ENCODE results near the gene MSRB3.

Gene MSRB3

DNA sequence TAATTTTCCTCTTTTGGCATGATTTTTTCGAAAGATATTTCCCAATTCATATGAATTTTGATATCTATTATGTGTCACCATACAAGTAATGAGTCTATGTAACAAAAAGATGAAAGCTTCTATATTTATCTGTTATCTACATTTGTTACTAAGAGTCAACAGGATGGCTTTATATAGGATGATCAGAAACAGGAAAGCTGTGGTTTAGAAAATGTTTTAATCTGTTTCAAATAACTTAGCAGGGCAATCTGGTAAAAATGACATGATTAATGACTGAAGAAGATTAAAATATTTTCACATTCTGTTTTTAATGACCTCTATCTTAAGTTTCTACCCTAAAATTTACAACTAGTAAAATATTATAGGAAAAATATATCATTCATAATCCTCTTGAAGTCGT is 105.8 kb downstream of the MSRB3 start:
- H2AFZ ChIP-seq (ENCODE audit: low read length) = no peak overlapping the region
- no peak overlapping the region for H3K4me2 ChIP-seq (ENCODE audit: insufficient read depth, low read length, poor library complexity, severe bottlenecking)
- no peaks in the 10 kb centered on the region for H3K9me3 ChIP-seq (replicated peaks in 1 of 2; ENCODE audit: control insufficient read depth in 2 of 2, insufficient read depth in 1 of 2, low read depth in 1 of 2, low read length in 2 of 2)
- no peak overlapping the region for H2AK5ac ChIP-seq (ENCODE audit: low read depth, low read length)
- no peak for DNase-seq (ENCODE audit: low spot score)
- no peak overlapping the region for H3K27ac ChIP-seq (replicated peaks; ENCODE audit: low read length)
- H4K8ac ChIP-seq (ENCODE audit: low read depth, low read length) = no peak overlapping the region
- H2BK12ac ChIP-seq (ENCODE audit: low read length) = no peak overlapping the region
- WGBS, 2 donors (ENCODE audit: extremely low coverage in 2 of 2, insufficient read length in 2 of 2, insufficient replicate concordance in 1 of 2) = no CpG with 5 or more reads among the region's 2 CpGs
- no peak overlapping the region for H3K14ac ChIP-seq (ENCODE audit: low read length)
- H4K91ac ChIP-seq (ENCODE audit: low read depth, low read length, poor library complexity) = no peak overlapping the region
- no peak overlapping the region for H3K9ac ChIP-seq (ENCODE audit: low read depth, low read length, poor library complexity)
- H2BK120ac ChIP-seq (ENCODE audit: low read depth, low read length) = no peak overlapping the region
- H3K79me1 ChIP-seq (ENCODE audit: low read depth, low read length) = no peaks in the 10 kb centered on the region
- H3K23ac ChIP-seq (ENCODE audit: low read depth, low read length, poor library complexity) = no peak overlapping the region
- H3K18ac ChIP-seq (ENCODE audit: low read length) = no peak overlapping the region
- no peak overlapping the region for H2BK15ac ChIP-seq (ENCODE audit: low read length)
- H3K27me3 ChIP-seq (ENCODE audit: control insufficient read depth in 3 of 3, insufficient read depth in 3 of 3, low read depth in 1 of 3, low read length in 3 of 3) = no peaks in the 10 kb centered on the region
- no peaks in the 10 kb centered on the region for H3K4me1 ChIP-seq (ENCODE audit: control insufficient read depth in 2 of 2, insufficient read depth in 1 of 2, low read depth in 1 of 2, low read length in 2 of 2)
- no peaks in the 10 kb centered on the region for H3K36me3 ChIP-seq (replicated peaks in 1 of 2; ENCODE audit: control insufficient read depth in 2 of 2, insufficient read depth in 2 of 2, low read length in 2 of 2)
- H3K4ac ChIP-seq (ENCODE audit: low read length) = no peak overlapping the region
- H3K4me3 ChIP-seq (ENCODE audit: low read length in 2 of 2) = no peak overlapping the region
- no peak overlapping the region for H2BK5ac ChIP-seq (ENCODE audit: low read length)

DNA sequence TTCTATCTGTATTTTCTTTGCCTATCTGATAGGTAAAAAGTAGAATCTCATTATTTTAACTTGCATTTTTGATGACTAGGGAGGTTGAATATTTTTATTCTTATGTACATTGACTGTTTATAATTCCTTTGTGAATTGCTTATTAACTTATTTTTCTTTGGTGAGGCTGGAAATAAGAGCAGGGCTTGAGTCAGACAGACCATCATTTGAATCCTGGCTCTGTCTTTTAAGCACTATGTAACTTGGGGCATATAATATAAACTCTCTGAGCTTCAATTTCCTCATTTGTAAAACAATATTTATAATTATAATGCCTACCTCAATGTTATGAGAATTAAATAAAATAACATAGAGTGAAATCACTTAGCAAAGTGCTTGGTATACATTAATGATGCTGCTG is 108.9 kb downstream of the MSRB3 start:
- Histone ChIP-seq H3K27me3 (ENCODE audit: control insufficient read depth in 3 of 3, insufficient read depth in 3 of 3, low read depth in 1 of 3, low read length in 3 of 3) (no peaks in the 10 kb centered on the region), H2BK120ac (ENCODE audit: low read depth, low read length) (no peak overlapping the region), H2BK15ac (ENCODE audit: low read length) (no peak overlapping the region), H3K14ac (ENCODE audit: low read length) (no peak overlapping the region), H3K23ac (ENCODE audit: low read depth, low read length, poor library complexity) (no peak overlapping the region), H3K9ac (ENCODE audit: low read depth, low read length, poor library complexity) (no peak overlapping the region), H3K27ac (replicated peaks; ENCODE audit: low read length) (no peak overlapping the region), H3K4me3 (ENCODE audit: low read length in 2 of 2) (no peak overlapping the region), H3K9me3 (replicated peaks in 1 of 2; ENCODE audit: control insufficient read depth in 2 of 2, insufficient read depth in 1 of 2, low read depth in 1 of 2, low read length in 2 of 2) (no peaks in the 10 kb centered on the region), H2BK12ac (ENCODE audit: low read length) (no peak overlapping the region), H3K79me1 (ENCODE audit: low read depth, low read length) (no peaks in the 10 kb centered on the region), H3K18ac (ENCODE audit: low read length) (no peak overlapping the region), H2AK5ac (ENCODE audit: low read depth, low read length) (no peak overlapping the region), H3K36me3 (replicated peaks in 1 of 2; ENCODE audit: control insufficient read depth in 2 of 2, insufficient read depth in 2 of 2, low read length in 2 of 2) (no peaks in the 10 kb centered on the region), H2AFZ (ENCODE audit: low read length) (no peak overlapping the region), H3K4me2 (ENCODE audit: insufficient read depth, low read length, poor library complexity, severe bottlenecking) (no peak overlapping the region), H2BK5ac (ENCODE audit: low read length) (no peak overlapping the region), H4K8ac (ENCODE audit: low read depth, low read length) (no peak overlapping the region), H4K91ac (ENCODE audit: low read depth, low read length, poor library complexity) (no peak overlapping the region), H3K4ac (ENCODE audit: low read length) (no peak overlapping the region), H3K4me1 (ENCODE audit: control insufficient read depth in 2 of 2, insufficient read depth in 1 of 2, low read depth in 1 of 2, low read length in 2 of 2) (no peaks in the 10 kb centered on the region)
- DNase-seq (ENCODE audit: low spot score) = no peak

DNA sequence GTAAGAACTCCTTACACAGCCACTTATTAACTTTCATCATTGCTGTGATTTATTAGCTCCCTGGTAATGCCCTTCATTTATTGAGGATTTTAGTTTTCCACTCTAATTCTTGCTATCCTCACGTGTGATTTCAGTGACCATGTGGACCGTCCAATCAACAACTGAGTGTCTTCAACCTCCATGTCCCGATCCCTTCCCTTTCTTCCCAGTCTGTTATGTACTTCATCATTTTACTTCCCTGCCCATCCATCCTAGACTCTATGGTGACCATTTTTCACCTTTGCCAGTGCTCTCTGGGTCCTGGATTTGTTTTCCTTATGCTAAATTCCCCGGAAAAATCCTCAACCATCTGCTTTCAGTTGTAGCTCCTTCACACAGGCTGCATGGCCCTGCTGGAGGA is 111.0 kb downstream of the MSRB3 start:
- Histone ChIP-seq H3K23ac (ENCODE audit: low read depth, low read length, poor library complexity) (no peak overlapping the region), H4K8ac (ENCODE audit: low read depth, low read length) (no peak overlapping the region), H3K4me1 (ENCODE audit: control insufficient read depth in 2 of 2, insufficient read depth in 1 of 2, low read depth in 1 of 2, low read length in 2 of 2) (no peaks in the 10 kb centered on the region), H3K4ac (ENCODE audit: low read length) (no peak overlapping the region), H2BK15ac (ENCODE audit: low read length) (no peak overlapping the region), H2BK120ac (ENCODE audit: low read depth, low read length) (no peak overlapping the region), H3K9ac (ENCODE audit: low read depth, low read length, poor library complexity) (no peak overlapping the region), H3K4me2 (ENCODE audit: insufficient read depth, low read length, poor library complexity, severe bottlenecking) (no peak overlapping the region), H3K36me3 (replicated peaks in 1 of 2; ENCODE audit: control insufficient read depth in 2 of 2, insufficient read depth in 2 of 2, low read length in 2 of 2) (no peaks in the 10 kb centered on the region), H4K91ac (ENCODE audit: low read depth, low read length, poor library complexity) (no peak overlapping the region), H3K18ac (ENCODE audit: low read length) (no peak overlapping the region), H2AK5ac (ENCODE audit: low read depth, low read length) (no peak overlapping the region), H3K79me1 (ENCODE audit: low read depth, low read length) (no peaks in the 10 kb centered on the region), H2BK5ac (ENCODE audit: low read length) (no peak overlapping the region), H3K27me3 (ENCODE audit: control insufficient read depth in 3 of 3, insufficient read depth in 3 of 3, low read depth in 1 of 3, low read length in 3 of 3) (no peaks in the 10 kb centered on the region), H3K14ac (ENCODE audit: low read length) (no peak overlapping the region), H3K27ac (replicated peaks; ENCODE audit: low read length) (no peak overlapping the region), H3K4me3 (ENCODE audit: low read length in 2 of 2) (no peak overlapping the region), H3K9me3 (replicated peaks in 1 of 2; ENCODE audit: control insufficient read depth in 2 of 2, insufficient read depth in 1 of 2, low read depth in 1 of 2, low read length in 2 of 2) (peaks cover 0 to 3% of the 10 kb centered on the region in 2 donors), H2AFZ (ENCODE audit: low read length) (no peak overlapping the region), H2BK12ac (ENCODE audit: low read length) (no peak overlapping the region)
- DNase-seq (ENCODE audit: low spot score) = no peak
- WGBS, 2 donors (ENCODE audit: extremely low coverage in 2 of 2, insufficient read length in 2 of 2, insufficient replicate concordance in 1 of 2) = no CpG with 5 or more reads among the region's 4 CpGs

DNA sequence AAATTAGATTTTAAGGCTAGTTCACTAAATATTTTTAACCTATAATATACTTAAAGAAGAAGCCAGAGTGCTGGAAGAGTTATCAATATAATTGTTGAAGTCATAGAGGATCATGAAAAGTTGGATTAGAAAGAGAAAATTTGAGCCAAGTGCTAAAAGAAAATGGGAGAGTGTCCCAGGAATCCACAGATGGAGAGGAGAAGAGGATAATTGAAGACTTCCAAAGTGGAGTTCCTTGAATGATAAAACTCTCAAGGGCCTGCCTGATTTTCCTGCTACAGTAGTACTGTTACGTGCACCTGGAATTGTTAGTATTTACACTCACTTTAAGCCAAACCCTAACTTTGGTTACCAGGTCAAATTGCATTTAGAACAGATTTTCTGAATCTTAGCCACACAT is 113.2 kb downstream of the MSRB3 start:
- Histone ChIP-seq H3K27me3 (ENCODE audit: control insufficient read depth in 3 of 3, insufficient read depth in 3 of 3, low read depth in 1 of 3, low read length in 3 of 3) (no peaks in the 10 kb centered on the region), H3K27ac (replicated peaks; ENCODE audit: low read length) (no peak overlapping the region), H3K4ac (ENCODE audit: low read length) (no peak overlapping the region), H3K23ac (ENCODE audit: low read depth, low read length, poor library complexity) (no peak overlapping the region), H2AFZ (ENCODE audit: low read length) (no peak overlapping the region), H3K9ac (ENCODE audit: low read depth, low read length, poor library complexity) (no peak overlapping the region), H3K9me3 (replicated peaks in 1 of 2; ENCODE audit: control insufficient read depth in 2 of 2, insufficient read depth in 1 of 2, low read depth in 1 of 2, low read length in 2 of 2) (peaks cover 0 to 7% of the 10 kb centered on the region in 2 donors), H4K91ac (ENCODE audit: low read depth, low read length, poor library complexity) (no peak overlapping the region), H3K4me3 (ENCODE audit: low read length in 2 of 2) (no peak overlapping the region), H3K4me1 (ENCODE audit: control insufficient read depth in 2 of 2, insufficient read depth in 1 of 2, low read depth in 1 of 2, low read length in 2 of 2) (no peaks in the 10 kb centered on the region), H2AK5ac (ENCODE audit: low read depth, low read length) (no peak overlapping the region), H2BK120ac (ENCODE audit: low read depth, low read length) (no peak overlapping the region), H2BK12ac (ENCODE audit: low read length) (no peak overlapping the region), H3K79me1 (ENCODE audit: low read depth, low read length) (no peaks in the 10 kb centered on the region), H4K8ac (ENCODE audit: low read depth, low read length) (no peak overlapping the region), H3K36me3 (replicated peaks in 1 of 2; ENCODE audit: control insufficient read depth in 2 of 2, insufficient read depth in 2 of 2, low read length in 2 of 2) (no peaks in the 10 kb centered on the region), H3K18ac (ENCODE audit: low read length) (no peak overlapping the region), H3K14ac (ENCODE audit: low read length) (no peak overlapping the region), H2BK5ac (ENCODE audit: low read length) (no peak overlapping the region), H2BK15ac (ENCODE audit: low read length) (no peak overlapping the region), H3K4me2 (ENCODE audit: insufficient read depth, low read length, poor library complexity, severe bottlenecking) (no peak overlapping the region)
- no CpG with 5 or more reads among the region's 1 CpG for WGBS, 2 donors (ENCODE audit: extremely low coverage in 2 of 2, insufficient read length in 2 of 2, insufficient replicate concordance in 1 of 2)
- no peak for DNase-seq (ENCODE audit: low spot score)

Data from neuronal stem cell (in vitro differentiated cells).